B cell (primary cell): ENCODE measurements around the gene DENND4C.

ENCODE experiments used
- EZH2 ChIP-seq: IDR thresholded peaks from 2 replicates; pipeline ENCODE4 v1.6.1; 2012; ENCODE audit warnings: borderline replicate concordance, low read depth, mild to moderate bottlenecking, moderate library complexity, low read length; ENCODE audit not compliant: insufficient read depth, poor library complexity, severe bottlenecking
- TF ChIP-seq, protein P1 (sequence below): fragments of 200-600 bp; IDR thresholded peaks from one replicate; pipeline ENCODE4 v1.8.0; 2022; ENCODE audit warnings: antibody characterized with exemption, mild to moderate bottlenecking

DNA sequence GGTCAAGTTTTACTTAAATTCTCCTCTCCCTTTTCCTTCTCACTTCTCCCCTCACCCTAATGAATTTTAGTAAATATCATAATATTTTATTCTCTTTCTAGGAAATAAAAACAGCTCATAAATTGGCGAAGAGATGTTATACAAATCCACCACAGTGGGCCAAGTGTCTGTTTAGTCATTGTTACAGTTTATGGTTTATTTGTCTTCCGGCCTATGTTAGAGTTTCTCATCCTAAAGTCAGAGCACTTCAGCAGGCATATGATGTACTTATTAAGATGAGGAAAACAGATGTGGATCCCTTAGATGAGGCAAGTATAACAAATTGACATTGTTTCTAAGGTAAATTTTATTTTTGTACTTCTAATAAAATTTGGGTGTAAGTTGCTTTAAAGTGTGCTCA lies 101.4 kb downstream of the DENND4C start:
- TF ChIP-seq, protein P1, sequence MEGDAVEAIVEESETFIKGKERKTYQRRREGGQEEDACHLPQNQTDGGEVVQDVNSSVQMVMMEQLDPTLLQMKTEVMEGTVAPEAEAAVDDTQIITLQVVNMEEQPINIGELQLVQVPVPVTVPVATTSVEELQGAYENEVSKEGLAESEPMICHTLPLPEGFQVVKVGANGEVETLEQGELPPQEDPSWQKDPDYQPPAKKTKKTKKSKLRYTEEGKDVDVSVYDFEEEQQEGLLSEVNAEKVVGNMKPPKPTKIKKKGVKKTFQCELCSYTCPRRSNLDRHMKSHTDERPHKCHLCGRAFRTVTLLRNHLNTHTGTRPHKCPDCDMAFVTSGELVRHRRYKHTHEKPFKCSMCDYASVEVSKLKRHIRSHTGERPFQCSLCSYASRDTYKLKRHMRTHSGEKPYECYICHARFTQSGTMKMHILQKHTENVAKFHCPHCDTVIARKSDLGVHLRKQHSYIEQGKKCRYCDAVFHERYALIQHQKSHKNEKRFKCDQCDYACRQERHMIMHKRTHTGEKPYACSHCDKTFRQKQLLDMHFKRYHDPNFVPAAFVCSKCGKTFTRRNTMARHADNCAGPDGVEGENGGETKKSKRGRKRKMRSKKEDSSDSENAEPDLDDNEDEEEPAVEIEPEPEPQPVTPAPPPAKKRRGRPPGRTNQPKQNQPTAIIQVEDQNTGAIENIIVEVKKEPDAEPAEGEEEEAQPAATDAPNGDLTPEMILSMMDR = no peak
- no peak for TF ChIP-seq EZH2
